NCI-H526 treated with DMSO at 0.1 percent for 48 hours (cell line): ENCODE data around the gene MARCHF10.
"Not testable (repeated sequence)": the region's sequence is repeated elsewhere in the genome, so short reads cannot be mapped to it uniquely, and the experiment has no call there.

Experiments used
- DNase-seq: peaks from one replicate; lab custom pipeline; 2025; lab: John Stamatoyannopoulos, UW

MARCHF10 gene

DNA sequence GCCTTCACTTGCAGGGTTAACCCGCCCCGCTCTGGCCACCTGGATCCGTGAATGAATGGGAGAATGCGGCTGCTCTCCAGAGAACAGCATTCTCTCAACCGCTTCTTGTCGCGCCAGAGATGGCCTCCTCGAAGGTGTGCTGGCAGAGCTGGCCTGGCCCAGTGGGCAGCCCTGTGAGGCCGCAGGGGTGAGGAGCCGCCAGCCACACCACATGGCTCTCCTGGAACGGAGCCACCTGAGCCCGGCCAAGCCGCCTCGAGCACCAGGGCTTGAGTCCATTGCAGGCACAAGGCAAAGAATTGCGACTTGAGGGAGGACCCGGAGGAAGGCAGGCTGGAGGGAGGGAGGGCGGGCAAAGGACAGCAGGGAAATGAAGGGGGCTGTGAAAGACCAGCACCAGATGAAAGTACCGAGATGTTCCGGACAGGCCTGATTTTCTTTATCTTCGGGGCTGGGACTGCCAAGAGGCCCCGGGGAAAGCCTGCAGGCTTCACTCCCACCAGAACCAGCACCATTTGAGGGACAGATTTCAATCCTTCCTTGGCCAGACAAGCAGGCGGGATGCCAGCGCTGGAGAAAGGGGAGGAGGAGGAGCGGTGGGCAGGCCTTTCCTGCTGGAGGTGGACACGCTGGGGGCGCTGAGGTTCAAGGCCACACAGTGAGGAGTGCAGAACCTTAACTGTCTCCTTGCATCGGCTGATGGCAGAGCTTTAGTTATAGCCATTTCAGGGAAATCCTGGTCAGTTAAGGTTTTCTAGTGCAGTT lies 111.2 kb downstream of the MARCHF10 start:
- no peak for DNase-seq

DNA sequence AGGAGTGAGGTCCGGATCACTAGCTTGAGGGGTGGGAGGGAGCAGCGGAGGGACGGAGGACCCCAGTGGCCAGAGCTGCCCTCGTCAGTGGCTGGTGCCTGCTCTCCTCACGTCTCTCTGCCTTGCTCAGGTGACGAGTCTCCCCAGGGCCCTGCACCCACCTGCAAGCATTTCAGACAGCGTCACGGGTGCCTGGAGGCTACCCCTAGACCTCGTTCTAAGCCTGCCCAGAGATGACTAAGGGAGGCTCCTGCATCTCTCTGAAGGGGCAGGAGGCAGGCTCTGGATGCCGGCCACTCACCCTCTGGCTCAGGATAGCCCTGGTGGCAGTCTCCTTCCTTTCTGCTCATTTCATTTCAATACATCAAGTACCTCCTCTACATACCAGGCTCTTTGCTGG lies 111.9 kb downstream of the MARCHF10 start:
- DNase-seq: no peak

DNA sequence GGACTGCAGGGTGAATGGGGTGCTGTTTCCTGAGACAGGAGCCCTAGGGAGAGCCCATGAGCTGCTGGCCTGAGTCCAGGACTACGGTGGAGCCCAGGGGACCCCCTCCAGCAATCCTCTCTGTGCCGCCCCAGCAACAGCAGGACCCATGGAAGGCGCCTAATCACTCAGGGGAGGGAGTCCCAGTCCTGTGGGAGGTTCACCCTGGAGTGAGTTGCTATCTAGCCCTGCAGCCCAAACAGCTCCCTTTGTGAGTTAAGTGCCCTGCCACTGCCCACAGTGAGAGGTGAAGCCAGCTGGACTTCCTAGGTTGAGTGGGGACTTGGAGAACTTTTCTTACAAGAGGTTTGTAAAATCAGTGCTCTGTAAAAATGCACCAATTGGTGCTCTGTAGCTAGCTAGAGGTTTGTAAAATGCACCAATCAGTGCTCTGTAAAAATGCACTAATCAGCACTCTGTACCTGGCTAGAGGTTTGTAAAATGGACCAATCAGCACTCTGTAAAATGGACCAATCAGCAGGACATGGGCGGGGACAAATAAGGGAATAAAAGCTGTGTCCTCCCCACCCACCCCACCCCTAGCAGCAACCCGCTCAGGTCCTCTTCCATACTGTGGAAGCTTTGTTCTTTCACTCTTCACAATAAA lies 112.9 kb downstream of the MARCHF10 start:
- not testable (repeated sequence) for DNase-seq

DNA sequence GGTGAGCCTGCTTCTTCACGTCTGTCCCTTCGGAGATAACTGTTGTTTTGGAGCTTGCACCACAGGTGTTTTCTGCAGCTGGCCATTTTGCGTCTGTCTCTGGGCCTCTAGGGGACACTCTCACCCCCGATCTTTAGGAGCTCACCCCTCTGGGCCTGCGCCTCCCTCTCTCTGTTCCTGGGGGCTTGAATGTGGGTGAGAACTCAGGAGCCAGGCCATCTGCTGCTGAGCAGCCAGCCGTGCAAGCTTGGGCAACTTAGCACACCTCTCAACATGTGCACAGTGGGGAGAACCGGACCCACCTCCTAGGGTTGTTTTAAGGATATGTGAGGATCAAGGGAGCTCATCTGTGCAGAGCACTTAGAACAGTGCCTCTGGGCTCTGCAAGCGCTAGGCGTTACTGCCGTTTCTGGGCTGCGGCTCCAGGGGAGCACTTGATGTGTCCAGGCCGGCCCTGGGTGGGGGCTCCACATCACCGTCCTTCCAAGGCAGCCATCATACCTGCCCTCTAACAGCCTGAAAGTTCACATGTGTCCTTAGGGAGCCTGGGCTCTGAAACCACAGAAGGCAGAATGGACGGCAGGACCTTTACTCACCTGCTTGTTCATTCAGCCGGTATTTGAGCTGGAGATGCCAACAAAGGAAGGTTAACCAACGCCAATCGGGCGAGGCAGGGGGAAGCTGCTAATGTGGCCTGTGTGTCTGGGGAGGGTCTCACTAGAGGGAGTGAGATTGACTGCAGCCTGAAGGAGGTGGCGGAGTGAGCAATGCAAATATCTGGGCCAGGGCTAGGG lies 114.3 kb downstream of the MARCHF10 start:
- no peak for DNase-seq

DNA sequence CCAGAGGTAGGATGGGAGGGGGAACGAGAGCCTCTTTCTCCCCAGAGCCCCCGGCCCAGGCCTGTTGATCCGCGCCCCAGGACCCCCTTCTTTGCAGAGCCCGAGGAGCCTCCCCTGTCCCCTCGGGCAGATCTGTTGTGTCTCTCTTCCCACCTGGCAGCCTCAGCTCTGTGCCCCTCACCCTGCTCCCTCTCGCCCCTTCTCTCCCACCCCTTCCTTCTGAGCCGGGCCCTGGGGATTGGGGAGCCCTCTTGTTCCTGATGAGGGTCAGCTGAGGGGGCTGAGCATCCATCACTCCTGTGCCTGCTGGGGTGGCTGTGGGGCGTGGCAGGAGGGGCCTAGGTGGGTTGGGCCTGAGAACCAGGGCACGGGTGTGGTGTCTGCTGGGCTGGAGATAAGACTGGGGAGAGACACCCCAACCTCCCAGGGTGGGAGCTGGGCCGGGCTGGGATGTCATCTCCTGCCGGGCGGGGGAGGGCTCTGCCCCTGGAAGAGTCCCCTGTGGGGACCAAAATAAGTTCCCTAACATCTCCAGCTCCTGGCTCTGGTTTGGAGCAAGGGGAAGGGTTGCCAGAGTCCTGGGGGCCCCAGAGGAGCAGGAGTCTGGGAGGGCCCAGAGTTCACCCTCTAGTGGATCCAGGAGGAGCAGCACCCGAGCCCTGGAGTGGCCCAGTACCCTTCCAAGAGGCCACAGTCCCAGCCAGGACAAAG lies 115.2 kb downstream of the MARCHF10 start:
- DNase-seq: no peak

DNA sequence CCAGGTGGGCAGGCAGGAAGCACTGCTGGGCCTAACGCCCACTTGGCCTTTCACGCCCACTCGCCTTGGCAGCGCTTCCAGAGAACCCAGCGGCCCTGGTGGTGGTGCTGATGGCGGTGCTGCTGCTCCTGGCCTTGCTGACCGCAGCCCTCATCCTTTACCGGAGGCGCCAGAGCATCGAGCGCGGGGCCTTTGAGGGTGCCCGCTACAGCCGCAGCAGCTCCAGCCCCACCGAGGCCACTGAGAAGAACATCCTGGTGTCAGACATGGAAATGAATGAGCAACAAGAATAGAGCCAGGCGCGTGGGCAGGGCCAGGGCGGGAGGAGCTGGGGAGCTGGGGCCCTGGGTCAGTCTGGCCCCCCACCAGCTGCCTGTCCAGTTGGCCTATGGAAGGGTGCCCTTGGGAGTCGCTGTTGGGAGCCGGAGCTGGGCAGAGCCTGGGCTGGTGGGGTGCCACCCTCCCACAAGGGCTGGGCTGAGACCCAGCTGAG lies 115.9 kb downstream of the MARCHF10 start:
- DNase-seq: no peak

DNA sequence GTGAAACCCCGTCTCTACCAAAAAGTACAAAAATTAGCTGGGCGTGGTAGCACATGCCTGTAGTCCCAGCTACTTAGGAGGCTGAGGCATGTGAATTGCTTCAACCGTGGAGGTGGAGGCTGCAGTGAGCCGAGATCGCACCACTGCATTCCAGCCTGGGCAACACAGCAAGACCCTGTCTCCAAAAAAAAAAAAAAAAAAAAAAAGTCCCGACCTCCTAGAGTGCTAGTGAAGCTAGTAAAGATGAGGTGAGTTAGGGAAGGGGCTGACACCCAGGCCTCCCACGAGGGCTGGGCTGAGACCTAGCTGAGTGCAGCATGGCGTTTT lies 116.6 kb downstream of the MARCHF10 start:
- DNase-seq: not testable (repeated sequence)

DNA sequence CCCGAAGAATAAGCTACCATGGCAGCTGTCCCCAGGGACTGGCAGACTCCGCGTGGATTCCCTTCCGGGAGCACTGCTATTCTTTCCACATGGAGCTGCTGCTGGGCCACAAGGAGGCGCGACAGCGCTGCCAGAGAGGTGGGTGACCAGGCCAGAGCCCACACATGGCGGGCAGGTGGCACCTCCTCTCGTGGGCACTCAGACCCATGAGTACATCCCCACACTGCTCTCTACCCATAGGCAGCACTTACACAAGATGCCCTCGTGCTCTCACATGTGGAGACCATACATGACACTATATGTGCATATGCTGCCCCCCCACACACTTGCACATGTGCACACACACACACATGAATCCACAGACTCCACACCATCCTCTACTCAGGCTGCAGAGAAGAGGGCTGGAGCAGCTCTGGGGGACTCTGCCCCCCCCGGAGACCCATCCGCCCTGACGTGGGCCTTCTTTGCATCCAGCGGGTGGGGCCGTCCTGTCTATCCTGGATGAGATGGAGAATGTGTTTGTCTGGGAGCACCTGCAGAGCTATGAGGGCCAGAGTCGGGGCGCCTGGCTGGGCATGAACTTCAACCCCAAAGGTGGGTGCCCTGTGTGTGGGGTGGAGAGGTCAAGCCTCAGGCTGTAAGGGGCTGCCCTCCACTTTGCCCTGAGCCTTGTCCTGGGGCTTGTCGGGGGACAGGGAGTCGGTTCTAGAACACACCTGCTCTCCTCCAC lies 117.8 kb downstream of the MARCHF10 start:
- no peak for DNase-seq

DNA sequence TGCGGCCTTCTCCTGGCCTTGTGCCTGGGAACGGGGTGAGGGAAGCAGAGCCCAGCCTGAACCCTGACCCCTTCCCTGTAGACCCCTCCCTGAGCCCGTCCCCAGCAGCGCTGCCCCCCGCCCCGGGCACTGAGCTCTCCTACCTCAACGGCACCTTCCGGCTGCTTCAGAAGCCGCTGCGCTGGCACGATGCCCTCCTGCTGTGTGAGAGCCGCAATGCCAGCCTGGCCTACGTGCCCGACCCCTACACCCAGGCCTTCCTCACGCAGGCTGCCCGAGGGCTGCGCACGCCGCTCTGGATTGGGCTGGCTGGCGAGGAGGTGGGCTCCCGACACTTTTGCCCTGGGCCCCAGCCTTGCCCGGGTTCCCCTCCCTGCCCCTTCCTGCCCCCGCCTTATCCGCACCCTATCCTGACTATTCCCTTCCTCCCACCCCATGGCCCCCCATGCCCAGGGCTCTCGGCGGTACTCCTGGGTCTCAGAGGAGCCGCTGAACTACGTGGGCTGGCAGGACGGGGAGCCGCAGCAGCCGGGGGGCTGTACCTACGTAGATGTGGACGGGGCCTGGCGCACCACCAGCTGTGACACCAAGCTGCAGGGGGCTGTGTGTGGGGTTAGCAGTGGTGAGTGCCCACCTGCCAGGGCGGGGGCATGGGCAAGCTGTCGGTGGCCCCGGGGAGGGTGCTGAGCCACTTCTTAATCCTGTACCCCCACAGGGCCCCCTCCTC lies 118.5 kb downstream of the MARCHF10 start:
- no peak for DNase-seq

DNA sequence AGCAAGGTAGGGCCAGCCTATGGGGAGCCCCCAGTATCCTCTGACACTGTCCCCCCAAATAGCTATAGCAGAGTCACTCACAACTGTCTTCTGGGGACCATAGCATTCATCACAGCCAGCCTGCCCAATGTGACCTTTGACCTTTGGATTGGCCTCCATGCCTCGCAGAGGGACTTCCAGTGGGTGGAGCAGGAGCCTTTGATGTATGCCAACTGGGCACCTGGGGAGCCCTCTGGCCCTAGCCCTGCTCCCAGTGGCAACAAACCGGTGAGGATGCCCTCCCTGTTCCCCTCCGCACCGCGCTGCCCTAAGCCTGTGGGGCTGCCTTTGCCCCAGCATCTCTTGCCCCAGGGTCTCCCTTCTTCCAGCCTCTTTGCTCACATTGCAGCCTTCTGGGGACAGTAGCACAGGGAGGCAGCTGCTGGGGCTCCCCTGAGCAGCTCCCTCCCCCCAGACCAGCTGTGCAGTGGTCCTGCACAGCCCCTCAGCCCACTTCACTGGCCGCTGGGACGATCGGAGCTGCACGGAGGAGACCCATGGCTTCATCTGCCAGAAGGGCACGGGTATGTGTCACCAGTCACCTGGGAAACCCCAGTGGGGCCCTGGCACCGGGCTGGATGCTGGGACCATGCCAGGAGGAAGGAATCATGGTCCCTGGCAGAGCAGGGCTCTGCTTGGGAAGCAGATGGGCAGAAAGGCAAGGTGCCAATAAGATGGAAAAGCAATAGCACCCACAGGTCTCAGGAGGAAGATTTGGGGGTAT lies 119.5 kb downstream of the MARCHF10 start:
- DNase-seq: no peak

DNA sequence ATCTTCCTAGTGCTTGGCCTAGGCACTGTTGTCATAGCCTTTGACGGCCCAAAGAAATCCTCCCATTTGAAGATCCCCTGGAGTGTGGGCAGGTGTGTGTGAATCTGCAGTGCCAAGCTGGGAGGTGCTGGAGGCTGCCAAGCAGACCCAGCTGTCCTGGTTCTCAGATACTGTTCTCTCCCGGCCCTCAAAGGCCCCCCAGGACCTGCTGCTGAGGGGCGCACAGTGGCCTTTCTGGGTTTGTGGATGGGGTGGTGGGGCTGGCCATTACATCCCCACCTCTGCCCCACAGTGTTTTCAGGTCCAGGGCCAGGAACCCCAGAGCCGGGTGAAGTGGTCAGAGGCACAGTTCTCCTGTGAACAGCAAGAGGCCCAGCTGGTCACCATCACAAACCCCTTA lies 120.1 kb downstream of the MARCHF10 start:
- DNase-seq: no peak

DNA sequence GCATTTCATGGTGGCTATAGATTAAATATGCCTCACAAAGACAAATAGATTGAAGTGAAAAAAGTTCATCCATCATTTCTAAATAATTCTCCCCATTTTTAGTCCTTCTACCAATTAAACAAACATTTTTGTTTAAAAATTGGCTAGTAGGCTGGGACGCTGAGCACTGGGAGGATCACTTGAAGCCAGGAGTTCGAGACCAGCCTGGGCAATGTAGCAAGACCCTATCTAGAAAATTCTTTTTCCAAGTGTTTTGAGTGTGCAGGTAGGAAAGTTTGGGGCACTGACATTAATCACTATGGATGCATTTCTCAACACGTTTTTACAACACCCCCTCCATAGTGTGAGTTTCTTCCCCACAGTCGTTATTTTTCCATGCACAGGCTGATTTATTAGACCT lies 123.9 kb downstream of the MARCHF10 start:
- no peak for DNase-seq

DNA sequence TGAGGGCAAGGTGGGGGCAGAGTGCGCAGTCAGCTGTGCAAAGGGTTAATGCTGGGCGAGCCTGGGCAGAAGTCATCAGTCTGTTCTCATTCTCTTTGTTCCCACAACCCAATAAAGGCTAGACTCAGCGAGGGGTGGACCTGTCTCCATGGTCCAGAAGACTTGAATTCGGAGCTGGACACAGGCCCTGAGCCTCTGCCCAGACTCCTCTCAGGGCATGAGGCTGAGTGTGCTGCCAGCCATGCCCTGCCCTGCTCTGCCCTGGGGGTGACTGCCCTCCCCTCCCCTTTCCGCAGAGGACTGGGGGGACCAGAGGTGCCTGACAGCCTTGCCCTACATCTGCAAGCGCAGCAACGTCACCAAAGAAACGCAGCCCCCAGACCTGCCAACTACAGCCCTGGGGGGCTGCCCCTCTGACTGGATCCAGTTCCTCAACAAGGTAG lies 126.2 kb downstream of the MARCHF10 start:
- no peak for DNase-seq

DNA sequence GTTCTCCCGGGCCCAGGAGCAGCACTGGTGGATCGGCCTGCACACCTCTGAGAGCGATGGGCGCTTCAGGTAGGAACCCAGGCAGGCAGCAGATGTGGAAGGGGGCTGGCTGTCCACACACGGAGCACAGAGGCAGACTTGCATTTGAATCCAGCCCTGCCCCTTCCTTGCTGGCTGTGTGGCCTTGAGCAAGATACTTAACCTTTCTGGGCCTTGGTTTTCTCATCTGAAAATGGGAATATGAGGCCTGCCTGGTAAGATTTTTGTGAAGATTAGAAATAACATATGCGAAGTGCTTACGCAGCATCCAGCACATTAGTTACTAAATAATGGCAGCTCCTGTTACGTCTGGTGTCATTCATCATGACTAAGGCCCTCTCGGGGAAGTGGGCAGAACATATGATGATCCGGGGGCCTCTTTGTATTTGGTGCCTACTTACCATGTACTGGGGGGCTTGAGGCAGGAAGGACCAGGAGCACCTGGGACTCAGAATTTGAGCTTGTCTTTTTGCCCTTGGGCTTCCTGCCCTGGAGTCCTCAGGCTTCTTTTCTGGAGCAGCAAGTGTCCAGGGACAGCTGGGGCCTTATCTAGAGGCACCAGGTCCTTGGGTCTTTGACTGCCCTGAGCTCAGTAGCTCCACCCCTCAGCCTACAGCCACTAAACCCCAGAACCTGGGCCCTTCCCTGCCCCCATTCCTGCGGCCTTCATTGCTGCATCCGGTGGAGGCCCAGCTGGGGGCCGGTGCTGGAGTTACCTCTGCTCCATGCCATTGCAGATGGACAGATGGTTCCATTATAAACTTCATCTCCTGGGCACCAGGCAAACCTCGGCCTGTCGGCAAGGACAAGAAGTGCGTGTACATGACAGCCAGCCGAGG lies 126.8 kb downstream of the MARCHF10 start:
- no peak for DNase-seq

DNA sequence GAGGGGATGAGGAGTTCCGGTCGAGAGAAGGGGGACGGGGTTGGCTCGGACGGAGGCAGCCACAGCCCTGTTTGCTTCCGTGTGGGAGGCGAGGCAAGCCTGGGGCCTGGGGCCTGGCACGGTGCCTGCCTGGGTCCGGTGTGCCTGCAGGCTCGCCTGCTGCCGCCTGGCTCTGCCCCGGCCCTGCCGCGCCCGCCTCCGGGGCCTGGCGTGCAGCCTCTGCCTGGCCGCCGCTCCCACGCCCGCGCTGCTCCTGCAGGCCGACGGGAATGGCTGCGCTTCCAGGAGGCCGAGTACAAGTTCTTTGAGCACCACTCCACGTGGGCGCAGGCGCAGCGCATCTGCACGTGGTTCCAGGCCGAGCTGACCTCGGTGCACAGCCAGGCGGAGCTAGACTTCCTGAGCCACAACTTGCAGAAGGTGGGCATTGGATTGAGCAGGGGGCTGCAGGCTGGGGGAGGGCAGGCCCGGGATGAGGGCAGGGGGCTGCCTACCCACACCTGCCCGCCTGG lies 127.5 kb downstream of the MARCHF10 start:
- no peak for DNase-seq

DNA sequence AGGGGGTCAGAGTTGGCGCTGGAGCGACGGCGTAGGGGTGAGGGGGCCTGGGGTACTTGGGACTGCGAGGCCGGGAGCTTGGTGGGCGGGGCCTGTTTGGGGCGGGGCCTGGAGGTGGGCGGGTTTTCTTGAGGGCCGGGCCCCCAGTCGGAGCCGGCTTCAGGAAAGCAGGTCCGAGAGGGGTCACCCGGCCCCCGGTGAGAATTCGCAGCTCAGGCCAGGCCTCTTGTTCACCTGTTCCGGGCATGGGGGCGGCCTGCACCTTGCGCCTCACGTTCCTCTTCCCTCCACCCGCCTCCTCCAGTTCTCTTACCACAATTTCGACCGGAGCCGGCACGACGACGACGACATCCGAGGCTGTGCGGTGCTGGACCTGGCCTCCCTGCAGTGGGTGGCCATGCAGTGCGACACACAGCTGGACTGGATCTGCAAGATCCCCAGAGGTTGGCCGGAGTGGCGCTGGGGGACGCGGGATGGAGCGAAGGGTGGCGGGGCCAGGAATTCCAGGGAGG lies 128.2 kb downstream of the MARCHF10 start:
- DNase-seq: no peak

DNA sequence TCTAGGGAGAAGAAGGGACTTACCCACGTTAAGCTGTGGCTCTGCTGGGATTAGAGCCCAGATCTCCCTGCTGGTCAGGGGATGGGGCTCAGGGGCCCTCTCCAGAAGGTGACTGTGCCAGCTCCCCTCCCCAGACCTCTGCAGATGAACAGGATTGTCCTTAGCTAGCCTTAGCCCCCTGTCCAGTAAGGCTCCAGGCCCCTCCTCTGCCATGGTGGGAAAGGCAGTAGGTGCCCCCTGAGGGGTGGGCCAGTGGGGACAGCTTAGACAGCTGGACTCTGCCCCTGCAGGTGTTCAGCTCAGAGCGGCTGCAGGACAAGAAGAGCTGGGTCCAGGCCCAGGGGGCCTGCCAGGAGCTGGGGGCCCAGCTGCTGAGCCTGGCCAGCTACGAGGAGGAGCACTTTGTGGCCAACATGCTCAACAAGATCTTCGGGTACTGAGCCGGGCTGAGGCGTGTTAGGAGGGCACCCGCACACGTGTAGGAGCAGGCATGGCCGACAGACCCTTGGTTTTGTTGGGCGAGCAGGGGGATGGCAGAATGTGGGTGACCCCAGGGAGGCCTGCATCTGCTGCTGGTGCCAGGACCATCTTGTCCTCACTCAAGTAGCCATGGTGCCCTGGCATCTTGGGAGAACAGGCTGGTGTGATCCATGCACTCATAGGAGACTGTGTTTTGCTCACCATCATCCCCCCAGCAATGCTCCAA lies 129.7 kb downstream of the MARCHF10 start:
- DNase-seq: no peak
